Mucosa of gallbladder (tissue), 1 donor: ENCODE data around the gene KREMEN1. TPM values are rescaled to one million over a fixed set of nuclear protein-coding genes. Genes with fewer than 3 reads are reported as not detected.
"Not testable (repeated sequence)": the region's sequence is repeated elsewhere in the genome, so short reads cannot be mapped to it uniquely, and the experiment has no call there.

ENCODE experiments used
- DNase-seq: peaks from one replicate; pipeline ENCODE4 v3.0.0-alpha.2; 2020; ENCODE audit warnings: low spot score
- total RNA-seq: library from RNA; stranded (reverse); gene quantifications from one replicate; pipeline ENCODE4 v1.2.1, GENCODE V29; 2021
- donor health status: DM: no; HTN: no; CAD: no.

The KREMEN1 gene
- total RNA-seq, 1 donor from 2014 or later, result 7.3 TPM

DNA sequence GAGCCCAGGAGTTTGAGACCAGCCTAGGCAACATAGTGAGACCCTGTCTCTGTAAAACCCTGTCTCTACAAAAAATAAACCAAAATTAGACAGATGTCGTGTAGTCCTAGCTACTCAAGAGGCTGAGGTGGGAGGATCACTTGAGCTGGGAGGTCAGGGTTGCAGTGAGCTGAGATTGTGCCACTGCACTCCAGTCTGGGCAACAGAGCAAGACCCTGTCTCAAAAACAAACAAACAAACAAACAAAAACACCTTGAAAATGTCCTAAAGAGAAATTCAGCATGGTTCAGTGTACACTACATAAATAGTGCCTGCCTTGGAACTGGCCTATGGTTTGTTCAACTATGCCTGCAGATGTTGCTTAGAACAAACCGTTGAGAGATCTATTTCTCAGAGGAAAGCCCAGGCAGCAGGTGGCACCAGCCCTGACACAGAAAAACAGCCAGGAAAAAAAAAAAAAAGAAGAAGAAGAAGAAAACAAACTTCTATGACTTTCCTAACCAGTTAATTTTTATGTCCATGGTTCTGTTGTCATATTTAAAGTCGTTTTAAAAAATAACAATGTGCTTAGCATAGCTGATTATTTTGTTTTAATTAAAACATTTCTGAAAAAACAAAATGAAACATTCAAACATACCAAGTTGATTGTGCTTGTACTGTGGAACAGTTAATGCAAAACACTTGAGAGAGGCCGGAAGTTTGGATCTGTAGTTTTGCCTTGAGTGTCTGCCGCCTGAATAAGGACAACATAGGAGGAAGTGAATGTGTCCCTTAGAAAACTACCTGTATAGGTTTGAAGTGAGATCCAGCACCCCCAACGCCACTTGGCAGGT is 5.4 kb downstream of the KREMEN1 start:
- DNase-seq, result no peak

DNA sequence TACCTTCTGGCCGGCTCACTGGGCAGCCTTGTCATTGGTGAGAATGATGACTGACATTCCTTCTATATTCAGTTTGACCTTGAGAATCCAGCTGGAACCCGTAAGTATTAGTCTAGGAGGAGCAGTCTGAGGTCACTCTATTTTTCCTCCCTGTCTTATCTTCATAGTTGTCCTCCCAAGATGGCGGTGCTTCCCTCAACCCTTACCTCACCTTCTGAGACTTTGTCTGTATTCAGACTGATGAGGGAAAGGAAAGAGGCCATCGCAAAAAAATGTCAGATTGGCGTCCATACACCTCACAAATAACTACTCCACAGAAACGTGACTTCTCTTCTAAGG is 6.0 kb downstream of the KREMEN1 start:
- no peak for DNase-seq

DNA sequence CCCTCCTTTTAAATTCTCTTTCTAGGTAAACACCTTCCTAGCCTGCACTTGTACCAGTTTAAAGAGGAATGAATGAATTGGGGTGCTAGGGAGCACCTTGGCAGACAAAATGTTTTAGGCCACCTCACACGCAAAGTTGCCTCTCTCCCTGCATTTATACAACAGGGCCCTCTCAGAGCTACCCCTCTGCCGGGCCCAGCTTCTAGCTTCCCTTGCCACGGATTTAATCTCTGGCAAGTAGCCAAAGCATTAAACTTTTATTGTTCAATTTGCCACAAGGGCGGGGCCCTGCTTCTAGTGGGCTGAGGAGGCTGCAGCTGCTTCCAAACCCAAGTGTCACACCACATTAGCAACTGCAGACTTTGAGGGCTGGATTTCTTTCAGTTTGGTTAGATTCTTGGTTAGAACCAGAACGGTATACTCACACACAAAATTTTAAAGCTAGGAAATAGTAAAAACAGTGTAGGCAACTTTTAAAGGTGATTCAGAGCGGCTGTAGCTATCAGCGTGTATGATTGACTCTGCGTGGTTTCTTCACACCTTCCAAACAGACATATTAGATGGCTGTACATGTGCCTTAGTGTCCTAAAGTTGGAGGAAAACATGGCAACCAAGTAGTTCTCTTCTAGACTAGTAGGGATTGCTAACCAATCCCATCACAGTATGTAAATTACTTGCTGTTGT is 6.5 kb downstream of the KREMEN1 start:
- no peak for DNase-seq

DNA sequence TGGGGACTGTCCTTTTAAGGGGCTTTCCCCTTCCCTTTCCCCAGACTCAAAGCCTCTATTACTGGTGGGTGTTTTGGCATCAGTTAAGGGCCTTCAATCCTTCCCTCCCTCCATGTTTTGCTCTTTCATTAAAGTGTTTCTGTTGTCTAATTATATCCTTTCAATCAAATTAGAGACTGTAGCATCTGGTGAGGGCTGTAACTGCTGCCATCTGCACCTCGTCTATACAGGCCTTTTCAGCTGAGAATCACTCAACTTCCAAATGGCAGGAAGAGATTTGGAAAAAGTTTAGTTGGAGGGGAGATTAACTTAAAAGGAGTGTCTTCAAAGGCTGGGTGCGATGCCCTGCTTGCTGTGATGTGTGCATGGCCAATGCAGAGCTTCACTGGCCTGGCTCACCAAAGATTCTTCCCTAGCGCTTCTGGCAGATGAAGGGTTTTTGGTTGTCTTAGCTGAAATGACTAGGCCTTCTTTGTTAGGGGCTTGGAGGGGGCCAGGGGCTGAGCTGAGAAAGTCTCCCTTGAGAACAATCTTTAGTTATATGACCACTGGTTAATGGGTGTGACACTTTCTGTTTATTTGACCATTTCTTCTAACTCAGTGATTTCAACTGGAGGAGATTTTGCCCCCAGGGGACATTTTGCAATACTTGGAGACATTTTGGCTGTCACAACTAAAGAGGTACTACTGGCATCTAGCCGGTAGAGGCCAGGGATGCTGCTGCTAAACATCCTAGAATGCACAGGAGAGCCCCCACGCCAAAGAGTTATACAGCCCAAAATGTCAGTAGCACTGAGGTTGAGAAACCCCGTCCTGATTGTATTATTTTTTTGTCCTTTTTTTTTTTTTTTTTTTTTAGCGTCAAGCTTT is 7.5 kb downstream of the KREMEN1 start:
- no peak for DNase-seq

DNA sequence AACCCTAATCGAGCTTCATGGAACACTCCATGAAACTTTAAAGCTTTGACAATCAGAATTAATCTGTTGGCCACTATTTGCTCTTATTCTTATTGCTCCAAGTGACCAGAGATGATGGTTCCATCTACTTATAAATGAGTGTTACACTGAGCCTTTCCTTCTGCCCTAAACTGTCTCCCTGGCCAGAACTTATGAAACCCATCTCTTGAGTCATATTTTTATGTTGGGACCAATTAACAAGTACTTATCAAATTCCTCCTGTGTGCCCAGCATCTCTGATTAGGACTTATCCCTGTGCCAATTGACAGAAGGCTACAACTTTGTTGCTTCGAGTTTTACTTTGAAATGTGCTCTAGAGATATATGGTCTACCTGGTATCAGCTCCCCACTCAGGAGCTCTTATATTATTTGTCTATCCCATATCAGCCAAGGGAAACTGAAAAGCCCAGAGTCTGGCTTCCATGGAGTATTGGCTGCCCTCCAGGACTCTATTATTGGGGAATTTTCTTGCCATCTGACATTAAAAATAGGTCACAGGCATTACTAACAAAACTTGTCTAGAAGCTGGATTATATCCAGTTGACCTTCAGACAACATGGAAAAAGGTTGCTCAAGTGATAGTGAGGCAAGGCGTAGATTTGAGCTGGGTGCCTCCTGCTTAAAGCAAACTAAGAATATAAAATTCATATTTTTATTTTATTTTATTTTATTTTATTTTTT is 8.8 kb downstream of the KREMEN1 start:
- no peak for DNase-seq

DNA sequence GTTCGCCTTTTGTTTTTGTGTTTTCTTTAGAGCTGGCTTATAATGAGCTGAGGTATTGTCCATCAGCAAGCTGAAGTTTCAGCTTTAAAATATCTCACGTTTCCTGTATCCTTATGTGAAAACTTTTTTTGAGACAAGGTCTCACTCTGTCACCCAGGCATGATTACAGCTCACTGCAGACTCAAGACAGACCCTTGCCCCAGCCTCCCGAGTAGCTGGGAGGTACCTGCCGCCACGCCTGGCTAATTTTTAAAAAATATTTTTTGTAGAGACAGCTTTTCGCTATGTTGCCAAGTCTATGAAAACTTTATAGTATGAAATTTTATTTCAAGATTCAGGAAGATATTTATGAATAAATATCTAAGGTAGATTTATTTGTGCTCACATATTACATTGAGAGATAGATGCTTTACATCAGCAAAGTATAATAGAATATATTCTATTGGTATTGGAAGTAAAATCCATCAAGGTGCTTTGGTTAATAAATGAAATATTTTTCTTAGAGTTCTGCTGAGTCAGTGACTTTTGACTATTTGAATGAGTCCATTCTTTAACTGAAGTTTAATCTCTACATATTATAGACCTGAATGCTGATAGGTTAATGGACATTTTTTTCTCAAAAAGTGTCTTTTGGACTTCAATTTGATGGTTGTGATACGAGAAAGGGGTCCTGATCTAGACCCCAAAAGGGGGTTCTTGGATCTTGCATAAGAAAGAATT is 10.2 kb downstream of the KREMEN1 start:
- DNase-seq, result no peak

DNA sequence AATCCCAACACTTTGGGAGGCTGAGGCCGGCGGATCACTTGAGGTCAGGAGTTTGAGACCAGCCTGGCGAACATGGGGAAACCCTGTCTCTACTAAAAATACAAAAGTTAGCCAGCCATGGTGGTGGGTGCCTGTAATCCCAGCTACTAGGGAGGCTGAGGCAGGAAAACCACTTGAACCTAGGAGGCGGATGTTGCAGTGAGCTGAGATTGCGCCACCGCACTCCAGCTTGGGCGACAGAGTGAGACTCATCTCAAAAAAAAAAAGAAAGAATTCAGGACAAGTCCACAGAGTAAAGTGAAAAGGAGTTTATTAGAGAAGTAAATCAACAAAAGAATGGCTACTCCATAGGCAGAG is 10.7 kb downstream of the KREMEN1 start:
- not testable (repeated sequence) for DNase-seq

DNA sequence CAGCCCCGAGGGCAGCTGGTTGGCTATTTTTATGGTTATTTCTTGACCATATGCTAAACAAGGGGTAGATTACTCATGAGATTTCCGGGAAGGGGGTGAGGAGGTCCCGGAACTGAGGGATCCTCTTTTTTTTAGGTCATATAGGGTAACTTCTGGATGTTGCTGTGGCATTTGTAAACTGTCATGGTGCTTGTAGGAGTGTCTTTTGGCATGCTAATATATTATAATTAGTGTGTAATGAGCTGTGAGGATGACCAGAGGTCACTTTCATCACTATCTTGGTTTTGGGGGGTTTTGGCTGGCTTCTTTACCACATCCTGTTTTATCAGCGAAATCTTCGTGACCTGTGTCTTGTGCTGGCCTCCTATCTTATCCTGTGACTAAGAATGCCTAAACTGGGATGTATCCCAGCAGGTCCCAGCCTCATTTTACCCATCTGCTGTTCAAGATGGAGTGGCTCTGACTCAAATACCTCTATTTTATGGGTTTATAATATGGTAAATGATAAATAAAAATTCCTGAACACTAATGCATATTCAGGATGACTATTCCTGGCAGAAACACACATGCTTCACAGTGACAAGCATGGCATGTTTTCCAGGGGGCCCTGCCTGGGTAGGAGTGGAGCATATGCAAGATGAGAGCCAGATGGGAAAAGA is 11.2 kb downstream of the KREMEN1 start:
- no peak for DNase-seq

DNA sequence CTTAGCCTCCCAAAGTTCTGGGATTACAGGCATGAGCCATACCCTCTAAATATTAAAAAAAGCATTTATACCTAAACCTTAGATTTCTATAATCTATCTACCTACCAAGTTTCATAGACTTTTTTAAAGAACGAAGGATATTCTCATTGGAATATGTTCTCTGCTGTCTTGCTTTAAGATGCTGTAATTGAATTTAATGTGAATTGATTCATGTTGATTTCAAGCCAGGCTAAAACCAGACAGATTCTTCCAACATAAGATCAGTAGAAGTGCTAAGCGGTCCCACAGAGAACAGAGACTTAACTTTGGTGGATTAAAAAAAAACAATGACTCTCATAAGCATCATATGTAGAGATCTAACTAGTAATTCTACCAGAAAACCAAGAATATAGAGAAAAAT is 14.2 kb downstream of the KREMEN1 start:
- no peak for DNase-seq

DNA sequence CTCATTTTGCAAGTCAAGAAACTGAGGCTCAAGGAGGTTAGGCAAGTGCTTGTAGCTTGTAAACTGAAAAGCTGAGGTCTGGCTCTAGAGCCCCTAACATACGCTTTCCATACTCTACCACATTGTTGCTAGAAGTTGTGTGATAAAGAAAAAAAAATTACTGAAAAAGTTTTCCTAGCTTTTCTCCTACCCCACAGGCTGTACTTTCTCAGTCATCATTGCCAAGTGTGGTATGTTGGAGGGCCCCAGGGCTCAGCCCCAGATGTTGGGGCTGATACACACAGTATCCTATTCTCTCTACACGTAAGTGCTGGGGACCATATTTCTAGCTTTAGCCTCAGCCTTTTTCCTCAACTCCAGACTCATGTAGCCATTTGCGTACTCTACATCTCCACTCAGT is 16.0 kb downstream of the KREMEN1 start:
- DNase-seq, result no peak

DNA sequence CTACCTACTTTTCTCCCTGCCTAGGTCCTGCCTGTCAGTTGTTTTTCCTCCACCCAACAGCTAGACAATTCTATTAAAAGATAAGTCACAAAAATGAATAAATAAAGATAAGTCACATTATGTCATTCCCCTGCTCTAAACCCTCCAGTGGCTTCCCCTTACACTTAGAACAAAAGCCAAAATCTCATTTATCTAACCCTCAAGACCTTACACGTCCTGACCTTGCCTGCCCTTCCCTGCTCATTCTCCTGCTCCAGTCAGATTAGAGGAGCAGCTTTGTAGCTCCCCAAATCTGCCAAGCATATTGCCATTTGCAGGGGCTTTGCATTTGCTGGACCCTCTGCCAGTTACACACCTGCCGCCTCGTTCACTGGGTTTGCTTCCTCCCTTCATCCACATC is 16.7 kb downstream of the KREMEN1 start:
- DNase-seq, result no peak

DNA sequence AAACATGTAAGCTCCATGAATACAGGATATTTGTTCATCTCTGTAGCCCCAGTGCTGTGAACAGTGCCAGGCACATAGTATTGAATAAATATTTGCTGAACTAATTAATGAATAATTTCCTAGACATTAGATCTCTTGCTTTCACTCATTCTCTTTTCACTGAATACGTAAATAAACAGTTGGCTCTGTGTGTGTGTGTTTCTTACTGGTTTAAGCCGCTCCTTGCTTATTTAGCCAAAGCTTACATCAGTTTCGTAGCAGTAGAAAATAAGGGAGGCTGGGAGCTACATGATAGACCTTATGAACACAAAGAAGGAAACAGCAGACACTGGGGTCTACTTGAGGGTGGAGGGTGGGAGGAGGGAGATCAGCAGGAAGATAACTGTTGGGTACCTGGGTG is 17.2 kb downstream of the KREMEN1 start:
- no peak for DNase-seq

DNA sequence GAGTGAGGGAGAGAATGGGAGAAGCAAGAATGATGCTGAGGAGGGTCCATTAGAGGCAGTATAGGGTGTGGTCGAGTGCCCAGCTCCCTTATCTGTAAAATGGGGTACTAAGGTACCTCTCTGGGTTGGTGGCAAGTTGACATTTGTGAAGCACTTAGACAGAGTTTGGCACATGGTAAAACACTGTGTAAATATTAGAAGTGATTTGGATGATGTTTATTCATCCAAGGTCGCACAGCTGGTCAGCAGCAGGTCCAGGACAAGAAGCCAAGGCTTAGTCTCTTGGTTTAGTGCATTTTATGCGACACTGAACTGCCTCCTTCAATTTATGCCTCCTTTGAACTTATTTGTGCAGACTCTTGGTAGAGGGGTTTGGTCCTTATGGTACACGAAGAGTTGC is 19.4 kb downstream of the KREMEN1 start:
- DNase-seq, result no peak

DNA sequence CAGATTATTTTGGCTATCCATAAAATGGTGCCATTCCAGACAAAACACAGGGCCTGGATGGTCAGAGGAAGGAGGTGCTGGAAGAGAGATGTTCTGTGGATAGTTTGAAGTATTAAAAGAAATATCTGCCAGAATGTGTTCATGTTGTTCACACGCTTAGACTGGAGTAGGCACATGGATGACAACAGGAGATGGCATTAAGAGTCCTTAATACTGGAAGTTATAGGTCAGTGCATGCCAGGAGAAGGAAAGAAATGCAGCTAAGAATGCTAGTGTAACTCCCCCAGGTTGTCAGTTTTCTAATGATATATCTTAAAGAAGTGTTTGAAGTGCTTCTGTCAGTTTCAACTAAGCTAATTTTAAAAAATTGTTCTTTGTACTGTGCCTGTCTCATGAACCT is 20.2 kb downstream of the KREMEN1 start:
- no peak for DNase-seq

DNA sequence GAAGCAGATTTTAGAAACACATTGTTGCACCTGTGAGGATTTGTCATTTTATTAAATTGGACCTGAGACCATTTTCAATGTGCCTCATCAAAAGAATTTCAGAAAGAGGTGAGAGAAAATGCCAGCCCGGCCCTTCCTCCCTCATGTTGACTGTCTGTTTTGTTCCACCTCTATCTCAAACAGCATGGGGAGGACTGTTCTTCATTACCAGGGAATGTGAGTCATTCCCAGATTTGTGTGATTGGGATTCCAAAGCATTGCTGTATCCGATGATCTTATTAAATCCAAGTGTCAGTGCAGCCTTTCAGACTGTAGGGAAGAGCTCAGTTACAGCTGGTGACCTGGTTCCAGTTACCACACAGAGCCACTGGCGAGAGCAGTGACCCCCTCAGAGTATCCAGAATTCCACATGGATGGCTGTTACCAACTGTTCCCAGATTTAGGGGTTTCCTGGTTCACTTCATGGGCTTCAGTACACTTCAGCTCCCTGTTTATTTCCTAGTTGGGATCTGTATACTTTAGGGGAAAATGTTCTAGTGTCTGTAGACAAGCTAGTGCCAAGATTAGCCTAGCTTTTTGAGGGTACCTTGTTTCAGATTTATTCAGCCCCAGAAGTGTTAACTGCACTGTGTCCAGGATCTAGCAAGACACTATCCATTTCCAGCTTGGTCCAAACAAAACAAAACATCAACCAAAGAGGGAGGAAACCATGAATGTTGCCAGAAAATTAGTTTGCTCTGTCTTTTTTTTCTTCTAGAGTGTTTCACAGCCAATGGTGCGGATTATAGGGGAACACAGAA is 20.9 kb downstream of the KREMEN1 start:
- no peak for DNase-seq

DNA sequence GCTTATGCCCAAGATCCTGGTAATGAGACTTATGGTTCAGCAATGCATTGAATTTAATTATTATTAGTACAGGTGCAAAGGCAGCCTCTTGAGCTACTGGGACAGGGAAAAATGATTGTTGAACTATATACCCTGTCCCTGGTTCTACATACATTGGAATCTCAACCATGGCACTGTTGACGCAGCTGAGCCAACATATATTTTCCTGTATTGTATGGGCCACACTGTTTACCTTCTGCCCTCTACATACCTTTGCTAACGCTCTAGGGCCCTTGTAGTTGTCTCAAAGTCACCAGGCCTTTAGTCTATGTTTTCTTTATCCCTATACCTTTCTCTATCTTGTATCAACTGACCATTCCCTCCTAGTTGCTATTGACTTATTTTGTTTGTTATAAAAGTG is 22.6 kb downstream of the KREMEN1 start:
- no peak for DNase-seq

DNA sequence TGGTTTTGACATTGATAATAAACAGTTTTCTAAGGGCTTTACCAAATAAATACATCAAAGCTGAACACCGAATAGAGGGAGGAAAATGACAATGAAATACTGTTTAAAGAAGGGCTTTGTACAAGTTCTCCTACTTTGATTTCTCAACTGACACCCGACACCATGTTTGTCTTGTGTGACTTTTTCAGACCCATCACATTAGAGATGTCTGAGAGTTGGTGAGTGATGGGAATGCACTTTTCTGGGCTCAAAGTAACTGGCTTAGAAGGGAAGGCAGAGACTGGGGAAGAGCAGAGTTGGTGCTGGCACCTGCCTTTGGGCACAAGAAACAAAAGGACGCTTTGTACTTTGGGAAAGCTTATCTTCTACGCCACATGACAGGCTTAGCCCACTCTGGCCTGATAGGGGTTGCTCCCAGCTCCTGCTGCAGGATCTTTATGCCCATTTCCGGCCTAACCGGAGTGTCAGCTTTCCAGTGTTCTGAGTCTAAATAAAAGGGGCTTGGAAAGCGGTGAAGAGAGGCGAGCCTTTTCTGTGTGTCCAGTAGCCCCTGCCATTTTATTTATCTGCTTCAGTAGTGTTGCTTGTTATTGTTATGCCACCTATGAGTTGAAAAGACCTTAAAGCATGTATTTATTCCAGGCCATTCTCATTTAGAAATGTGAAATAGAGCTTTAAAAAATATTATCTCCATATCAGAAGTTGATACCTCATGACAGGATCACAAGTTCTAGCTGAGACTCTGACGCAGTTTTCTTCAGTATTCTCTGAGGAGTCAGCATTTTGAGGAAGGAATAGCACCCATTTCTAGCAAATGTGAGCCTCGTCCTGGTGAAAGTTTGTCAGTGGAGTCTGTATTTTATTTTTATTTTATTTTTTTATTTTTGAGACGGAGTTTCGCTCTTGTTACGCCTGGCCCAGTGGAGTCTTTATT is 24.2 kb downstream of the KREMEN1 start:
- DNase-seq, result no peak

DNA sequence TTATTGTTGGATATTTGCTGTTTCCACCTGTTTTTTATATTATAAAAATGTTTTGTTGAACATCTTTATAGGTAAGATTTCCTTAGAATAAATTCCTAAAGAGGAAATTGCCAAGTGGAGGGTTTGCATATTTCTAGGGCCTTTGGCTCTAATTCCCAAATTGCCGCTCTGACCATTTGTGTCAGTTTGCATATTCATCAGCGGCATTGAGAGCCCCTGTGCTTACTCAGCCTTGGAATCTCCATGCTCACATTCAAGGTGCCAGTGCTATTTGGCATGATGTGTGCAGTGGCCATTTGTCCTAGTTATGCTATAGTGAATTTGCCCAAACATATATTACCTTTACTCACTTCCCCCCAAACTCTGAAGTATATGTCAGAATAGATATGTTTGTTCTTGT is 25.5 kb downstream of the KREMEN1 start:
- no peak for DNase-seq

DNA sequence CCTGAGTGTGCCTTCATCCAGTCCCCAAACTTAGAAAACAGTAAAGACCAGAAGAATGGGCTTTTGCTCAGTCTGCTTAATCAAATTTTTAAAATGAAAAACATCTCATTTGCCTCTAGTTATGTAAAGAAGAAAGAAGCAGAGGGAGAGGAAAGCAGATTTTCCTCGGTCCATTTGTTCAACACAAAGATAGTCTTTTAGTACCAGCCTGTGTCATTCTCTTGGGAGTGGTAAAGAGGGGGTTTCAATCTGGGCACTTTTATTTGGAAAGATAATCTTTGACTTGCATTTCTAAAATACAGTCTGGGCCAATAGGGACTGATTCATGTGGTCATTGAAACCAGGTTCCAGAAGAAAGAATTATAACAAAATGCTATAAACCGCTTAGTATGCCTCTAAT is 29.5 kb downstream of the KREMEN1 start:
- no peak for DNase-seq
